GM18868 (cell line): ENCODE measurements around the gene GPC6.
"Not testable (repeated sequence)": the region's sequence is repeated elsewhere in the genome, so short reads cannot be mapped to it uniquely, and the experiment has no call there.

Experiments used
- ATAC-seq: cut with Tn5 transposase; IDR thresholded peaks from one replicate; pipeline ENCODE4 v1.9.1; 2021; ENCODE audit warnings: mild to moderate bottlenecking, moderate library complexity; ENCODE audit not compliant: unreplicated experiment

GPC6 gene

GRCh38 chr13:93496117-93496516 lies 269.5 kb downstream of the GPC6 start:
- not testable (repeated sequence) for ATAC-seq

GRCh38 chr13:93496985-93497673 lies 270.5 kb downstream of the GPC6 start:
- no peak for ATAC-seq

DNA sequence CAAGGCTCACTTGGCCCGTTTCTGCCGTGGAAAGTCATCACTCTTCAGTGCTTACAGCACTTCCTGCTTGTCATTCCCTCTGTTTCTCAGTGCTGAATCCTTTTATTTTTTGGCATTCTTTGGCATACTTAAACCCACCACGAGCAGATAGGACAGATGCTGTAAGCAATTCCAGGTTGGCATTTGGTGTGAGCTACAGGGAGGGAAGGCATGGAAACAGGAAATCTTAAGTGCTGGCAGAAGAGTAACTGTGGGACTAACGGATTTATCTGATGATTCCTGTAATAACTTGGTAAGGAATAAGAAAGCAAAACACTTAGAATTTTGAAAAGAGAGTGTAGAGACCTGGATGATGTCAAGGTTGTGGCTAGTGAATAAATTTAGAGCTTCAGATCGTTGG lies 273.4 kb downstream of the GPC6 start:
- no peak for ATAC-seq

GRCh38 chr13:93502071-93502470 lies 275.5 kb downstream of the GPC6 start:
- no peak for ATAC-seq

DNA sequence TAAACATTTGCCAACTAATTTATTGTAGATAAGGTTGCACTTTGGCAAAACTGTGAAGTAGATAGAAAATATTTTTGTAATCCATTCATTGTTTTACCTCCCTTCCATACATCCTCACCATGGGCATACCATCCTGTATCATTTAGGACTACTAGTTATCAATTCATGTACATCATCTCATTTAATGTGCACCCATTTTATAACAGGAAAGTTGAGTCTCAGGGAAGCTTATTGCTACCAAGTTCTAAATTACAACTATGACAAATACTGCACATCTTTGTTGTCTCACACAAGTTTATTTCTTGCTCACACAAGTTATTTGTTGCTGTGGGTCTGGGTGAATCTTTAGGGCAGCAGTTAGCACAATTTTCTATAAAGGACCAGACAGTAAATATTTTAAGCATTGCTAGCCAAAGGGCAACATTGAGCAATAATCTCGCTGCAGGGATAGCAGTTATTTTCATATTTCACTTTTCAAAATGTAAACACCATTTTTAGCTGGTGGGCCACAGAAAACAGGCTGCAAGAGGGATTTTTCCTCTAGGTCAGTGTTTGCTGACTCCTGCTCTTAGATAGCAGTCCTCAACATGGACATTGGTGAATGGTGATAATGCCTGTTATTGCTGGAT lies 276.5 kb downstream of the GPC6 start:
- no peak for ATAC-seq

GRCh38 chr13:93505104-93505952 lies 278.7 kb downstream of the GPC6 start:
- ATAC-seq = no peak

- no peak for ATAC-seq
These were observed 284.4 kb downstream of the GPC6 start for GRCh38 chr13:93511011-93511410.

GRCh38 chr13:93515267-93515666 lies 288.7 kb downstream of the GPC6 start:
- ATAC-seq = no peak

- no peak for ATAC-seq
These were observed 291.1 kb downstream of the GPC6 start for GRCh38 chr13:93517658-93518057.

- no peak for ATAC-seq
These were observed 294.7 kb downstream of the GPC6 start for GRCh38 chr13:93521307-93521706.

DNA sequence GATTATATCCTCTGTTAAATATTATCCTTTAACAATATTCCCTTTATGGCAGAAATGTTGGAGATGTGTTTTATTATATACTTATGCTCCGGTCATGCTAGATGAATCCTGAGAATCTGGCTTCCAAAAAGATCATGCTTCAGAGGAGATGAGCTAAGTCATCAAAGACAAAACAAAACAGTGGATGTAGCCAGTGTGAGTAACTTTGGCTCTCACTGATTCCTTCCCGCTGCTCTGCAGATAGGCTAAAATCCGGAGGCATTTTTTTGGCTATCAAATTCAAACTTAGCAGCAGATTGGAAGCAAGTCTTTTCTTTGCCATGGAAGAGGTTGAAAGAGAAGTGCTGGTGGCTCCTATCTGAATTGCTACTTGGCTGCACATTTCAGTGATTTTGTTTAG lies 295.9 kb downstream of the GPC6 start:
- no peak for ATAC-seq

DNA sequence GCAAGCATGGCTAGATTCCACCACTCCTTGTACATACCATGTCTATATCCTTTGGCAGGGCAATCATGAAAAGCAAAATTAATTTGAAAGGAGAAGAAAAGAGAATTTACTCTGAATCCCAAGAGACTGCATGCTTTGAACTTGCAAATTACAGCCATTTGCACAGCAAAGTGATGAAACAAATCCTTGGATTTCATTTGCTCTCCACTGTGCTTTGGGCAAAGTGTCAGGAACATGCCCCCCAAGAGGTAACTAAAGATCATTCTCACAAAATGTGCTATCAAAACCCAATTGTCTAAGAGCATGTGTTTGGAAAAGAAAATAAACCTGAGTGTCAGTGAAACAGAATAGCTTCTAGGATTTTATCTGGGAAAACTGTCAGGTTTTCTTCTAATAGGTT lies 298.5 kb downstream of the GPC6 start:
- no peak for ATAC-seq

- ATAC-seq = no peak
These were observed 301.2 kb downstream of the GPC6 start for GRCh38 chr13:93527748-93528297.

DNA sequence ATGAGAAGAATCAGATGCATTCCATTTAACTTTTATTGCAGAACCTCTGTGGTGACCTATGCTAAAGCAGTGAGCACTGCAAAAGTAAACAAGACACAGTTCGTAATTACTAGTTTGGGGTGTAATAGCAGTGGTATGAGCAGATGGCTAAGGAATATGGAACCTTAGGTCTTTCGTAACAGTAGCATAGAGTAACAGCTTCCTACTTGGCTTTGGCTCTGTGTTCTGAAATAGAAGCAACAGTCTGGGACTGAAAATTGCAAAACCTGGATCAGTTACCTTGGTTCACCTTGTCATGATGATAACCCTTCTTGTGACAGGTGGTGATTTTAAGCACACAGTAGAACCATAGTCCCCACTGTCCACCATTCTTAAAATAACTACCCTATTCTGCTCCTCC lies 303.4 kb downstream of the GPC6 start:
- ATAC-seq = no peak

- no peak for ATAC-seq
These were observed 307.6 kb downstream of the GPC6 start for GRCh38 chr13:93534181-93534700.

DNA sequence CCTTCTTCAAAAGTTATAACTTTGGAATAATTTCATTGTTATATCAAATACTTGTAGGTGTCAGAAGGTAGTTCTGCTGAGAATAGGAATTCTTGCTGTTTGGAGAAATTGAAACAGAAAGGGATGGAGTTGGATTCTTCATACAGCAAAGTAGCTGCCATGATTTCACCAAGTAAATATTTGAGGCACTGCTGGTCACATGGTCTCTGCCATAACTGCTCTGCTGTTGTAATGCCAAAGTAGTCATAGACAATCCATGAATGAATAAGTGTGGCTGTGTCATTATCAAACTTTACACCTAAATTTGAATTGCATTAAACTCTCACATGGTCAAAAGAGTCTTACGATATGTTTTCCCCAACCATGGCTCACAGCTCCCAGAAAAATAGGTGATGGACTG lies 308.6 kb downstream of the GPC6 start:
- no peak for ATAC-seq

DNA sequence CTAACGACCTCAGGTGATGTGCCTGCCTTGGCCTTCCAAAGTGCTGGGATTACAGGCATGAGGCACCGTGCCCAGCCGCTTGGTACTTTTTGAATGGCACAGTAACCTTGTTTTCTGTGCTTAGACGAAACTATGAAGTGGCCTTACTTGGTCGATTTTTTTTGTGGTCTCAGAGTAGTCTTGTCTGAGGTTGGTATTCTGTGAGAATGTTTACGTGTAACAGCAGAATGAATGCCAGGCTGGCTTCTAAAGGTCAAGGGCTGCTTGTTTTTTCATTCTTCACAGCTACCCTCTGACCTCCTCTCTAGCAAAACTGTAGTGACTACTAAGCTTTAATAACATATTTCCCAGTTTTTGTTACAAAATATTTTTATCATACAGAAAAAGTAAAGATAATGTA lies 313.3 kb downstream of the GPC6 start:
- ATAC-seq = no peak

GRCh38 chr13:93547886-93548285 lies 321.3 kb downstream of the GPC6 start:
- no peak for ATAC-seq

GRCh38 chr13:93549326-93550005 lies 322.9 kb downstream of the GPC6 start:
- no peak for ATAC-seq

- ATAC-seq = no peak
These were observed 323.6 kb downstream of the GPC6 start for GRCh38 chr13:93550236-93550635.

GRCh38 chr13:93552596-93552995 lies 326.0 kb downstream of the GPC6 start:
- no peak for ATAC-seq
